Hepatocyte (in vitro differentiated cells): ENCODE data around the gene DNAJB11. TPM values are rescaled to one million over a fixed set of nuclear protein-coding genes. Genes with fewer than 3 reads are reported as not detected.
A peak's percentile ranks its signal among the peaks of the same experiment; 100 is the strongest.
"Not testable (repeated sequence)": the region's sequence is repeated elsewhere in the genome, so short reads cannot be mapped to it uniquely, and the experiment has no call there.

ENCODE experiments used
- DNase-seq: peaks from one replicate; pipeline ENCODE4 v3.0.0-alpha.2; 2016; ENCODE audit warnings: low spot score
- H2AFZ ChIP-seq: fragments of 200-600 bp; sonication (generic); 2 replicates; pipeline ENCODE4 v1.6.0; 2016; ENCODE audit warnings: antibody characterized with exemption, mild to moderate bottlenecking
- H3K27ac ChIP-seq: fragments of 200-600 bp; sonication (generic); 2 replicates; pipeline ENCODE4 v1.5.1; 2016; ENCODE audit warnings: mild to moderate bottlenecking
- H3K27me3 ChIP-seq: fragments of 200-600 bp; sonication (generic); 2 replicates; pipeline ENCODE4 v1.6.1; 2016
- H3K36me3 ChIP-seq: fragments of 200-600 bp; sonication (generic); replicated peaks from 2 replicates; pipeline ENCODE4 v1.5.1; 2016; ENCODE audit warnings: low read depth; ENCODE audit not compliant: insufficient read depth
- H3K4me1 ChIP-seq: fragments of 200-600 bp; sonication (generic); 2 replicates; pipeline ENCODE4 v1.5.1; 2016; ENCODE audit warnings: mild to moderate bottlenecking, moderate library complexity; ENCODE audit not compliant: insufficient read depth
- H3K4me2 ChIP-seq: fragments of 200-600 bp; sonication (generic); 2 replicates; pipeline ENCODE4 v1.6.0; 2016
- H3K4me3 ChIP-seq: fragments of 200-600 bp; sonication (generic); 2 replicates; pipeline ENCODE4 v1.5.1; 2016; ENCODE audit warnings: mild to moderate bottlenecking
- H3K79me2 ChIP-seq: fragments of 200-600 bp; sonication (generic); 2 replicates; pipeline ENCODE4 v1.6.0; 2017; ENCODE audit warnings: mild to moderate bottlenecking
- H3K9me2 ChIP-seq: fragments of 200-600 bp; sonication (generic); replicated peaks from 2 replicates; pipeline ENCODE4 v1.6.0; 2017; ENCODE audit warnings: mild to moderate bottlenecking; ENCODE audit not compliant: insufficient read depth
- H3K9me3 ChIP-seq: fragments of 200-600 bp; sonication (generic); 2 replicates; pipeline ENCODE4 v1.5.1; 2016; ENCODE audit warnings: low read depth, mild to moderate bottlenecking
- H4K20me1 ChIP-seq: fragments of 200-600 bp; sonication (generic); 2 replicates; pipeline ENCODE4 v1.6.0; 2016; ENCODE audit warnings: mild to moderate bottlenecking; ENCODE audit not compliant: insufficient read depth, poor library complexity, severe bottlenecking
- EZH2 ChIP-seq: fragments of 200-600 bp; sonication (generic); IDR thresholded peaks from 2 replicates; pipeline ENCODE4 v1.6.1; 2016; ENCODE audit warnings: antibody characterized with exemption, mild to moderate bottlenecking, borderline replicate concordance
- EZH2phosphoT487 ChIP-seq: fragments of 200-600 bp; sonication (generic); IDR thresholded peaks from one replicate; pipeline ENCODE4 v1.6.1; 2018; ENCODE audit warnings: antibody characterized with exemption, mild to moderate bottlenecking, low read depth, moderate library complexity; ENCODE audit not compliant: unreplicated experiment, severe bottlenecking
- WGBS: methylation state at CpG from one replicate; pipeline ENCODE4 v1.1.6; 2016; ENCODE audit warnings: low lambda C conversion rate; ENCODE audit errors: missing lambda C conversion rate; 5-methylcytosine and 5-hydroxymethylcytosine counted together
- polyA plus RNA-seq: library from polyadenylated mRNA; unstranded; fragments of >200 nt; fragmentation: Nextera tagmentation; extraction: Ambion mirVana; gene quantifications from 2 replicates; pipeline ENCODE4 v1.2.1, GENCODE V29; 2016
- total RNA-seq: library from RNA; depleted of rRNA; stranded (reverse); fragments of >200 nt; gene quantifications from 2 replicates; pipeline ENCODE4 v1.2.3, GENCODE V29; 2014
- TF ChIP-seq, protein P1 (sequence below): fragments of 200-600 bp; sonication (generic); IDR thresholded peaks from 2 replicates; pipeline ENCODE4 v1.5.1; 2016; ENCODE audit warnings: antibody characterized with exemption, mild to moderate bottlenecking; ENCODE audit not compliant: poor library complexity

DNAJB11 gene
- total and polyA plus RNA-seq, 2 experiments from 2014 or later = 103 to 148 TPM

DNA sequence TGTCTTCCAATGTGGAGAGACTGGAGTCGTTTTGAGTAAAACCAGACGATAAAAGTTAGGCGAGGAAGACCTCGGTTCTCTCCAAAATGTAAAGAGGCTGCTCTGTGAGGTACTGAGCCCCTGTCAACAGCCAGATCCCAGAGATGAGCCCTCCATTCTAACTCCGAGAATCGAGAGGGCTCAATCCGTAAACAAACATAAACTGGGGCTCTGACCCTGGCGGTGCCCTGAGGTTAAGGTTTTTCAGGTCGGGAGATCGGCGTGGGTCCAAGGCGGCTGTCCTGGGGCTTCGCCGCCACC is 3.8 kb upstream of the DNAJB11 start:
- Histone ChIP-seq H4K20me1 (no peaks in the 10 kb centered on the region), H3K4me3 (peak overlapping the region; percentile 89), H3K9me2 (no peaks in the 10 kb centered on the region), H3K4me2 (peak overlapping the region; percentile 85), H2AFZ (peak overlapping the region; percentile 98), H3K79me2 (peaks cover 28% of the 10 kb centered on the region), H3K36me3 (no peaks in the 10 kb centered on the region), H3K27me3 (no peaks in the 10 kb centered on the region), H3K27ac (peak overlapping the region; percentile 90), H3K9me3 (no peaks in the 10 kb centered on the region), H3K4me1 (peaks cover 9% of the 10 kb centered on the region)
- WGBS = 0% methylated on average over 14 of the region's 14 CpGs
- TF ChIP-seq EZH2phosphoT487 = no peak
- TF ChIP-seq, protein P1, sequence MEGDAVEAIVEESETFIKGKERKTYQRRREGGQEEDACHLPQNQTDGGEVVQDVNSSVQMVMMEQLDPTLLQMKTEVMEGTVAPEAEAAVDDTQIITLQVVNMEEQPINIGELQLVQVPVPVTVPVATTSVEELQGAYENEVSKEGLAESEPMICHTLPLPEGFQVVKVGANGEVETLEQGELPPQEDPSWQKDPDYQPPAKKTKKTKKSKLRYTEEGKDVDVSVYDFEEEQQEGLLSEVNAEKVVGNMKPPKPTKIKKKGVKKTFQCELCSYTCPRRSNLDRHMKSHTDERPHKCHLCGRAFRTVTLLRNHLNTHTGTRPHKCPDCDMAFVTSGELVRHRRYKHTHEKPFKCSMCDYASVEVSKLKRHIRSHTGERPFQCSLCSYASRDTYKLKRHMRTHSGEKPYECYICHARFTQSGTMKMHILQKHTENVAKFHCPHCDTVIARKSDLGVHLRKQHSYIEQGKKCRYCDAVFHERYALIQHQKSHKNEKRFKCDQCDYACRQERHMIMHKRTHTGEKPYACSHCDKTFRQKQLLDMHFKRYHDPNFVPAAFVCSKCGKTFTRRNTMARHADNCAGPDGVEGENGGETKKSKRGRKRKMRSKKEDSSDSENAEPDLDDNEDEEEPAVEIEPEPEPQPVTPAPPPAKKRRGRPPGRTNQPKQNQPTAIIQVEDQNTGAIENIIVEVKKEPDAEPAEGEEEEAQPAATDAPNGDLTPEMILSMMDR = no peak
- no peak for TF ChIP-seq EZH2
- no peak for DNase-seq

DNA sequence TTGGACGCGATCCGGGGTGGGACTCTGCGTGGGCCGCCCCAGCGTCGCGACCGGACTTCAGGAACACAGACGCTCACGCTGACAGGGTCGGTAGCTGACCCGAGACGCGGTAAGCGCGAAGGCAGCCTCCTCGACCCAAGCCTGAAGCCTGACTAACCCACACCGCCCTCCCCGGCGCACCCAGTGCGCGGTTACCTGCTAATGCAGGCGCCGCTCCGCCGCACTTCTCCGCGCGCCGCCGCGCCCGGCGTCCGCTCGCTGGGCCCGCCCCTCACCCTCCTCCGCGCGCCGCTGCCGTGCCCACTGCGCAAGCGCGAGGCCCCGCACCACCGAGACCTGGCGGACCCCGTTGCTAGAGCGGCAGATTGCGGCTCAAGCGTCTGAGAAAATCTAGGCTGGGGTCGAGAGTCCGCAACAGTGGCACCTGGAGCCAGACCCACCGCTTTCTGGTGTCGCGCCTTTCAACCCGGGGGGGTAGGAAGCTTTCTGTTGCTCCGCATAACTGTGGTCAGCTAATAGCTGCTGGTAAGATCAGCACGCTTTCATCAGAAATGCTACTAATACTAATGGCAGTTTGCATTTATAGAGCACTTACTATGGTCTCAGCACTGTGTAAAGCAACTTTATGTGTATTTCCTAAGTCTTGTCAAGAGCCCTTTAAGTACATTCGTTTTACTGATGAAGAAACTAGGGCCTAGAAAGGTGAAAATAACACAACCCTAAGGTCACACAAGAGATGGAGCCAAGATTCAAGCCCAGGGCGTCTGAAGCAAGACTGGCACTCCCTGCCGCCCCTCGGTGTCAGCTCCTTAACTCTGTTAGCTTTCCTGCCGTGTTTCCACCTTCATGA is 3.2 kb upstream of the DNAJB11 start, which contains the start of gene TBCCD1:
Gene TBCCD1, minus strand, starts transcription at position 268 of the 850 bp plus-strand sequence. CDS start 3,010 bp downstream, outside the sequence.
- no peaks in the 10 kb centered on the region for H3K36me3 ChIP-seq
- WGBS = 2% methylated on average over 60 of the region's 66 CpGs
- H3K9me3 ChIP-seq = no peaks in the 10 kb centered on the region
- no peaks in the 10 kb centered on the region for H3K27me3 ChIP-seq
- peak within 1 kb of the TSS; percentile 89 for H3K4me3 ChIP-seq
- TF ChIP-seq, protein P1 = no peak
- no peak for TF ChIP-seq EZH2
- no peak for TF ChIP-seq EZH2phosphoT487
- H3K4me2 ChIP-seq = peak within 1 kb of the TSS; percentile 85
- H3K4me1 ChIP-seq = peaks cover 13% of the 10 kb centered on the region
- H4K20me1 ChIP-seq = no peaks in the 10 kb centered on the region
- peaks cover 34% of the 10 kb centered on the region for H3K79me2 ChIP-seq
- peak; percentile 94 for DNase-seq
- peak within 1 kb of the TSS; percentile 90 for H3K27ac ChIP-seq
- no peaks in the 10 kb centered on the region for H3K9me2 ChIP-seq
- peak within 1 kb of the TSS; percentile 98 for H2AFZ ChIP-seq

DNA sequence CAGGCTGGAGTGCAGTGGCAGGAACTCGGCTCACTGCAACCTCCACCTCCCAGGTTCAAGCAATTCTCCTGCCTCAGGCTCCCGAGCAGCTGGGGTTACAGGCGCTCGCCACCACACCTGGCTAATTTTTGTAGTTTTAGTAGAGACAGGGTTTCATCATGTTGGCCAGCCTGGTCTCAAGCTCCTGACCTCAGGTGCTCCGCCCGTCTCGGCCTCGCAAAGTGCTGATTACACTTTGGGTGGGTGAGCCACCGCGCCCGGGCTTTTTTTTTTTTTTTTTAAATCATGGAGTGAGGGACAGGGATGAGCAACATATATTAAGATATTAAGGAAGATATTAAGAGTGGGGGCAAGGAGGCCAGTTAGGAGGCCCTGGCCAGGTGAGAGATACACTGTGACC is 1.2 kb upstream of the DNAJB11 start:
- not testable (repeated sequence) for H4K20me1 ChIP-seq, H3K9me3 ChIP-seq, H3K36me3 ChIP-seq, H2AFZ ChIP-seq, H3K9me2 ChIP-seq, H3K4me3 ChIP-seq, H3K27me3 ChIP-seq, H3K27ac ChIP-seq, DNase-seq
- Histone ChIP-seq H3K4me1 (peaks cover 13% of the 10 kb centered on the region), H3K4me2 (peak overlapping the region; percentile 75), H3K79me2 (peaks cover 43% of the 10 kb centered on the region)
- WGBS = 87% methylated on average over 11 of the region's 11 CpGs

GRCh38 chr3:186569779-186570095 is 783 bp upstream of the DNAJB11 start:
- WGBS = 26% methylated on average over 7 of the region's 7 CpGs
- Histone ChIP-seq H3K36me3 (no peaks in the 10 kb centered on the region), H3K79me2 (peaks cover 42% of the 10 kb centered on the region), H3K4me3 (peak overlapping the region; percentile 7), H3K9me2 (no peaks in the 10 kb centered on the region), H4K20me1 (no peaks in the 10 kb centered on the region), H3K4me1 (peaks cover 13% of the 10 kb centered on the region), H3K27me3 (no peaks in the 10 kb centered on the region), H3K9me3 (no peaks in the 10 kb centered on the region), H3K27ac (no peak overlapping the region), H3K4me2 (peak overlapping the region; percentile 75), H2AFZ (no peak overlapping the region)
- TF ChIP-seq EZH2 (no peak), EZH2phosphoT487 (no peak)
- TF ChIP-seq, protein P1 = no peak
- no peak for DNase-seq
